Gastrocnemius medialis (tissue), 4 donors: ENCODE data around the gene PPP6R2. TPM values are rescaled to one million over a fixed set of nuclear protein-coding genes. Genes with fewer than 3 reads are reported as not detected.

Experiments
- ATAC-seq, 2 donors: fragments of 150-250 bp; one replicate each; pipeline ENCODE4 v1.9.1; 2016
- DNase-seq, 2 donors: peaks; one replicate each; pipeline ENCODE4 v3.0.0-alpha.2; 2019
- H3K27ac ChIP-seq, 4 donors: fragments of 200-600 bp; sonication (generic); 1 replicate in 1 of 4; 2 replicates in 3 of 4; pipeline ENCODE4 v1.5.1; 2016 to 2018; ENCODE audit warnings: mild to moderate bottlenecking in 2 of 4, moderate library complexity in 1 of 4
- H3K27me3 ChIP-seq, 3 donors: fragments of 200-600 bp; sonication (generic) in 2 of 3; 1 replicate in 1 of 3; 2 replicates in 2 of 3; pipeline versions ENCODE4 v1.5.1 to v1.6.0; 2016 to 2019; ENCODE audit warnings: mild to moderate bottlenecking in 1 of 3, moderate library complexity in 1 of 3
- H3K36me3 ChIP-seq, 2 donors: fragments of 200-600 bp; sonication (generic) in 1 of 2; one replicate each; pipeline ENCODE4 v1.5.1; 2017 to 2018
- H3K4me1 ChIP-seq, 2 donors: fragments of 200-600 bp; sonication (generic) in 1 of 2; one replicate each; pipeline ENCODE4 v1.5.1; 2016 to 2017; ENCODE audit warnings: mild to moderate bottlenecking in 2 of 2
- H3K4me3 ChIP-seq, 4 donors: fragments of 200-600 bp; sonication (generic) in 3 of 4; 1 replicate in 1 of 4; 2 replicates in 3 of 4; pipeline ENCODE4 v1.5.1; 2016 to 2019; ENCODE audit warnings: mild to moderate bottlenecking in 2 of 4
- H3K9me3 ChIP-seq, 3 donors: fragments of 200-600 bp; sonication (generic) in 2 of 3; 1 replicate in 1 of 3; 2 replicates in 2 of 3; pipeline ENCODE4 v1.5.1; 2016 to 2019
- POLR2A ChIP-seq, 2 donors: fragments of 450-650 bp; IDR thresholded peaks; one replicate each; pipeline ENCODE4 v1.6.1; 2017; ENCODE audit warnings: antibody characterized with exemption in 2 of 2, mild to moderate bottlenecking in 2 of 2, moderate library complexity in 2 of 2
- in situ Hi-C, 4 donors: fragments of 200-750 bp; cut with MboI; loops; one replicate each; pipeline versions ENCODE4 v1.15.0 to v1.8.0; 2017; ENCODE audit warnings: low sequenced_read_pairs in 4 of 4
- intact Hi-C: fragments of 100-400 bp; cut with DNase I; formaldehyde crosslinking; loops from one replicate; pipeline ENCODE4 v1.15.1; 2023; ENCODE audit warnings: low total_unique reads
- total RNA-seq, 4 donors: library from RNA; depleted of rRNA; stranded (reverse); fragments of >200 nt; gene quantifications; one replicate each; pipeline versions ENCODE4 v1.1.0 to v1.2.3, GENCODE V29; 2016
- TF ChIP-seq, protein P1 (sequence below), 5 experiments: fragments of 450-650 bp in 3 of 5; fragments of 200-600 bp in 2 of 5; sonication (generic) in 2 of 5; IDR thresholded peaks in 4 of 5; conservative IDR thresholded peaks in 1 of 5; 1 replicate in 4 of 5; 2 replicates in 1 of 5; pipeline ENCODE4 v1.5.1; 2016 to 2019; ENCODE audit warnings: antibody characterized with exemption in 5 of 5, mild to moderate bottlenecking in 3 of 5, moderate library complexity in 3 of 5

PPP6R2 gene
- total RNA-seq, 4 donors from 2014 or later = 55.7 to 96.2 (median 74.1) TPM

DNA sequence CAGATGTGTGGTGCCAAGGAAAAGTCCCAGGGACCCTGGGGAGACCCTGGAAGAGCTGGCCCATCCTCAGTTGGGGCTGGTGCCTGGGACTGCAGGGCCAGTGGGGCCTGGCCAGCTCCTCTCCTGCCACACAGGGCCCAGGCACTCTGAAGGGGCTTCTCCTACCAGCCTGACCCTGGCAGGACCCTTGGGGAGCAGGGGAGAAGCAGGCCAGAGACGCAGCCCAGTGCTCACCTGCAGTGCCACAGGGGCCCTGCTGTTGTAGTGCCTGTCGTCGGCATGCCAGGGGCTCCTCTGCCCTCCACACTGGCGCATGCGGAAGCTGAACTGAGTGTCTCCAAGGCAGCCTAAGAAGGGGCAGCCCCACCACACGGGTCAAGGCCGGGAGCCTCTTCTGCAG, 25.5 kb upstream of the PPP6R2 start:
- no peak overlapping the region for H3K4me3 ChIP-seq
- intact Hi-C loops (no loop called here), in situ Hi-C loops (no loop called here)
- H3K36me3 ChIP-seq = no peaks in the 10 kb centered on the region
- H3K4me1 ChIP-seq = no peaks in the 10 kb centered on the region
- no peak for ATAC-seq
- no peaks in the 10 kb centered on the region for H3K27me3 ChIP-seq
- DNase-seq = no peak
- H3K27ac ChIP-seq = no peak overlapping the region
- no peak for TF ChIP-seq POLR2A (IDR thresholded peaks at IDR 0.05)
- TF ChIP-seq, protein P1, sequence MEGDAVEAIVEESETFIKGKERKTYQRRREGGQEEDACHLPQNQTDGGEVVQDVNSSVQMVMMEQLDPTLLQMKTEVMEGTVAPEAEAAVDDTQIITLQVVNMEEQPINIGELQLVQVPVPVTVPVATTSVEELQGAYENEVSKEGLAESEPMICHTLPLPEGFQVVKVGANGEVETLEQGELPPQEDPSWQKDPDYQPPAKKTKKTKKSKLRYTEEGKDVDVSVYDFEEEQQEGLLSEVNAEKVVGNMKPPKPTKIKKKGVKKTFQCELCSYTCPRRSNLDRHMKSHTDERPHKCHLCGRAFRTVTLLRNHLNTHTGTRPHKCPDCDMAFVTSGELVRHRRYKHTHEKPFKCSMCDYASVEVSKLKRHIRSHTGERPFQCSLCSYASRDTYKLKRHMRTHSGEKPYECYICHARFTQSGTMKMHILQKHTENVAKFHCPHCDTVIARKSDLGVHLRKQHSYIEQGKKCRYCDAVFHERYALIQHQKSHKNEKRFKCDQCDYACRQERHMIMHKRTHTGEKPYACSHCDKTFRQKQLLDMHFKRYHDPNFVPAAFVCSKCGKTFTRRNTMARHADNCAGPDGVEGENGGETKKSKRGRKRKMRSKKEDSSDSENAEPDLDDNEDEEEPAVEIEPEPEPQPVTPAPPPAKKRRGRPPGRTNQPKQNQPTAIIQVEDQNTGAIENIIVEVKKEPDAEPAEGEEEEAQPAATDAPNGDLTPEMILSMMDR (IDR thresholded peaks at IDR 0.05 in 4 of 5, conservative IDR thresholded peaks at IDR 0.05 in 1 of 5) = no peak
- H3K9me3 ChIP-seq = no peaks in the 10 kb centered on the region

DNA sequence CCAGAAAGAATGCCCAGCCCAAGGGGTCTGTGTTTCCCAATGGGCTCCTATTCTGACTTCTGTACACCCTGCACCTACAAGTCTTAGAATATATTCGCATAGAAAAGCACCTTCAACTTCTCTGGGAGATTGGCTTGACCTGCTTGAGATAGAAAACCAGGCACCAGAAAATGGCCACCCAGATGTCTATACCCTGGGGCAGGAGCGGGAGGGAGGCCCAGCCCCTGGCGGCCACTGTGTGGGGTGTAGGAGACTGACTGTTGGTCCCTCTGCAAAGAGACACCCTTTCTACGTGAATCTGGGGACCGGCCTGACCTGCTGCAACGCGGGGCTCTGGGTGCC, 24.8 kb upstream of the PPP6R2 start:
- no peak for ATAC-seq
- Histone ChIP-seq H3K9me3 (no peaks in the 10 kb centered on the region), H3K27me3 (no peaks in the 10 kb centered on the region), H3K4me3 (no peak overlapping the region), H3K4me1 (no peaks in the 10 kb centered on the region), H3K36me3 (no peaks in the 10 kb centered on the region), H3K27ac (no peak overlapping the region)
- DNase-seq = no peak
- in situ Hi-C loops (no loop called here), intact Hi-C loops (no loop called here)
- TF ChIP-seq, protein P1 (IDR thresholded peaks at IDR 0.05 in 4 of 5, conservative IDR thresholded peaks at IDR 0.05 in 1 of 5) = no peak
- no peak for TF ChIP-seq POLR2A (IDR thresholded peaks at IDR 0.05)

DNA sequence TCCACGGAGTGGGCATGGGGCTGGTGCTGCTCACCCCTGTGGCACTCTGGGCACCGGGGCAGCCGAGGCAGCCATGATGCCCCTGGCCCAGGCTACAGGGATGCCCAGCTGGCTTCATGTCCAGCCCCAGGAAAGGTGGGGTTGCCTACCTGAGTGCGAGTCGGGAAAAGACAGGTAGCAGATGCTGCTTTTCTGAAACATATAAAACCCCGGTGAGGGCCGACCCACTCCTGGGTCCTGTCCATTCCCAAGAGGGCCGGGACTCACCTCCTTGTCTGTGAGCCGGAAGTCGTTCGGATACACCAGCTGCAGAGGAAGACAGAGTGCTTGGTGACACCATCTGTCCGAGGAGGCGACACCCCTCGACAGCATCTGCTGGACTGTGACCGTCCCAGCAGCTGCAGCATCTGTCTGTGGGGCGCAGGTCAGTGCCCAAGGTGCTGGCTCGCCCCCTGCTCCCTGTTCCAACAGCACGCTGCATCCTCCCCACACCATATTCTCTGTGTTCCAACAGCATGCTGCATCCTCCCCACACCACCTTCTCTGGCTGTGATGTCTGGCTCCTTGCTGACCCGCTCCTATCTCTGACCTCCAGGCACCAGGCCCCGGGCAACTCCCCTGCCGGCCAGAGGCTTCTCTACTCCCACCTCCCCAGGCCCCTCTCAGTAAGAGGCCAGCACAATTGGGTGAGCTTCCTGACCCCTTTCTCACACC, 24.3 kb upstream of the PPP6R2 start:
- intact Hi-C loops = no loop called here
- no peak for DNase-seq

DNA sequence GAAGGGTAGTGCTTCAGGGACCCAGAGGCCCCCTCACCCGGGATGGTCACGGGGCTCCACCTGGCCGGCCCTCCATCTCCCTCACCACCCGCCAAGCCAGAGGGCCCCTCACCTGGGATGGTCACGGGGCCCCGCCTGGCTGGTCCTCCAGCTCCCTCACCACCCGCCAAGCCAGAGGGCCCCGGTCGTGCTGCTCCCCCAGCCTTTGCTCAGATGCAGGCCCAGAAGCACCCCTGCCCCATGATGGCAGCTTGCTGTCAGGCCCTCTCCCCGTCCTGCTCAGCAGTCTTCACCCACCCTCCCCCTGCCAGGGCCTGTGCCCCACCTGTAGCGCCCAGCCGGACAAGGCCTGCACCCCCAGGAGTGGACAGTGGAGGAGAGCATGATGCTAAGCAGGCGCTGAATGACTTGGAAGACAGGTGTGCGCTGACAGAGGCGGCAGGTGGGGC, 23.6 kb upstream of the PPP6R2 start:
- TF ChIP-seq, protein P1 (IDR thresholded peaks at IDR 0.05 in 4 of 5, conservative IDR thresholded peaks at IDR 0.05 in 1 of 5) = no peak
- no peak for TF ChIP-seq POLR2A (IDR thresholded peaks at IDR 0.05)

More for the DNA sequence above, 24.3 kb upstream of the PPP6R2 start:
- Histone ChIP-seq H3K27me3 (no peaks in the 10 kb centered on the region), H3K4me3 (no peak overlapping the region), H3K36me3 (no peaks in the 10 kb centered on the region), H3K4me1 (no peaks in the 10 kb centered on the region), H3K9me3 (no peaks in the 10 kb centered on the region), H3K27ac (no peak overlapping the region)
- no peak for TF ChIP-seq POLR2A (IDR thresholded peaks at IDR 0.05)
- TF ChIP-seq, protein P1 (IDR thresholded peaks at IDR 0.05 in 4 of 5, conservative IDR thresholded peaks at IDR 0.05 in 1 of 5) = no peak
- no peak for ATAC-seq
- in situ Hi-C loops = no loop called here

More for the DNA sequence above, 23.6 kb upstream of the PPP6R2 start:
- H3K4me3 ChIP-seq = no peak overlapping the region
- no peaks in the 10 kb centered on the region for H3K9me3 ChIP-seq
- H3K4me1 ChIP-seq = no peaks in the 10 kb centered on the region
- intact Hi-C loops (no loop called here), in situ Hi-C loops (no loop called here)
- H3K36me3 ChIP-seq = no peaks in the 10 kb centered on the region
- ATAC-seq (no peak), DNase-seq (no peak)
- no peaks in the 10 kb centered on the region for H3K27me3 ChIP-seq
- no peak overlapping the region for H3K27ac ChIP-seq
